Mucosa of descending colon (tissue), 3 donors: ENCODE measurements around the gene ZNF729. TPM values are rescaled to one million over a fixed set of nuclear protein-coding genes. Genes with fewer than 3 reads are reported as not detected.

Experiments used
- ATAC-seq: fragments of 200-7000 bp; cut with Tn5 transposase; one replicate; pipeline ENCODE4 v1.9.1; 2020; ENCODE audit warnings: mild to moderate bottlenecking, moderate library complexity
- DNase-seq, 3 donors: peaks; one replicate each; pipeline ENCODE4 v3.0.0-alpha.2; 2020
- H3K36me3 ChIP-seq: fragments of 200-600 bp; one replicate; pipeline ENCODE4 v1.8.0; 2021; ENCODE audit warnings: low read depth, mild to moderate bottlenecking
- H3K4me1 ChIP-seq: fragments of 200-600 bp; one replicate; pipeline ENCODE4 v1.8.0; 2021; ENCODE audit warnings: low read depth, mild to moderate bottlenecking
- H3K4me3 ChIP-seq: fragments of 200-600 bp; one replicate; pipeline ENCODE4 v1.8.0; 2021; ENCODE audit warnings: mild to moderate bottlenecking
- H3K9me3 ChIP-seq: fragments of 200-600 bp; one replicate; pipeline ENCODE4 v1.8.0; 2021; ENCODE audit warnings: mild to moderate bottlenecking
- intact Hi-C, 2 donors: fragments of 100-400 bp; cut with DNase I in 1 of 2; cut with micrococcal nuclease in 1 of 2; formaldehyde crosslinking; loops; one replicate each; pipeline versions ENCODE4 v1.11.0 to v1.11.1; 2022; cut with DNase I, micrococcal nuclease
- total RNA-seq, 3 donors: library from RNA; stranded (reverse); fragmentation: NEBNext Ultra II Directional in 2 of 3; extraction: Animal tissue kit (Norgen Biotek cat#: 25700) in 2 of 3; gene quantifications; one replicate each; pipeline versions ENCODE4 v1.2.1 to v1.2.4, GENCODE V29; 2021 to 2023
- TF ChIP-seq, protein P1 (sequence below): fragments of 200-600 bp; IDR thresholded peaks from one replicate; pipeline ENCODE4 v1.8.0; 2022; ENCODE audit warnings: antibody characterized with exemption, mild to moderate bottlenecking
- donor health status: DM: no; HTN: no; CAD: no; lungs with moderate emphysema.
- donor health status: DM: no; HTN: no; CAD: no.
- donor health status: DM: no; HTN: yes; CAD: no.

Gene ZNF729
- total RNA-seq, 3 donors from 2014 or later = not detected

DNA sequence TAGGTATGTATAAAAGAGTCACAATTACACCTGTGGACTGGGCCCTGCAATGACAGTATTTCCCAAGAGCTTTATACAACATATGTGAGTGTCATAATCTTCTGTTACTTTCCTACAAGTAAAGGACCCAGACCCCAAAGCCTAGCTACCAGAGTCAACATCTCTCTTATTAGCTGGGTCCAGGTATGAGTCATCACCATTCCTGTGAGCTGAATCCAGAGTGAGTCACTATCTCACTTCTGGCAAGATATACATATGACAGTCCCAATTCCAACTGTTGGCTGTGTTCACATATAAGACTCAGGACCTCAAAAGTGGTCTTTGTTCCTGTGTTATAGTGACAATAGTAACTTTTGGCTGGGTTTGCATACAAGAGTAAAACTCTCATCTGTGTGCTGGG lies 46.7 kb downstream of the ZNF729 start:
- H3K4me3 ChIP-seq = no peak overlapping the region
- ATAC-seq (no peak), DNase-seq (no peak)
- TF ChIP-seq, protein P1, sequence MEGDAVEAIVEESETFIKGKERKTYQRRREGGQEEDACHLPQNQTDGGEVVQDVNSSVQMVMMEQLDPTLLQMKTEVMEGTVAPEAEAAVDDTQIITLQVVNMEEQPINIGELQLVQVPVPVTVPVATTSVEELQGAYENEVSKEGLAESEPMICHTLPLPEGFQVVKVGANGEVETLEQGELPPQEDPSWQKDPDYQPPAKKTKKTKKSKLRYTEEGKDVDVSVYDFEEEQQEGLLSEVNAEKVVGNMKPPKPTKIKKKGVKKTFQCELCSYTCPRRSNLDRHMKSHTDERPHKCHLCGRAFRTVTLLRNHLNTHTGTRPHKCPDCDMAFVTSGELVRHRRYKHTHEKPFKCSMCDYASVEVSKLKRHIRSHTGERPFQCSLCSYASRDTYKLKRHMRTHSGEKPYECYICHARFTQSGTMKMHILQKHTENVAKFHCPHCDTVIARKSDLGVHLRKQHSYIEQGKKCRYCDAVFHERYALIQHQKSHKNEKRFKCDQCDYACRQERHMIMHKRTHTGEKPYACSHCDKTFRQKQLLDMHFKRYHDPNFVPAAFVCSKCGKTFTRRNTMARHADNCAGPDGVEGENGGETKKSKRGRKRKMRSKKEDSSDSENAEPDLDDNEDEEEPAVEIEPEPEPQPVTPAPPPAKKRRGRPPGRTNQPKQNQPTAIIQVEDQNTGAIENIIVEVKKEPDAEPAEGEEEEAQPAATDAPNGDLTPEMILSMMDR = no peak
- H3K9me3 ChIP-seq = peaks cover 72% of the 10 kb centered on the region
- no peaks in the 10 kb centered on the region for H3K4me1 ChIP-seq
- intact Hi-C loops = no loop called here
- no peaks in the 10 kb centered on the region for H3K36me3 ChIP-seq

DNA sequence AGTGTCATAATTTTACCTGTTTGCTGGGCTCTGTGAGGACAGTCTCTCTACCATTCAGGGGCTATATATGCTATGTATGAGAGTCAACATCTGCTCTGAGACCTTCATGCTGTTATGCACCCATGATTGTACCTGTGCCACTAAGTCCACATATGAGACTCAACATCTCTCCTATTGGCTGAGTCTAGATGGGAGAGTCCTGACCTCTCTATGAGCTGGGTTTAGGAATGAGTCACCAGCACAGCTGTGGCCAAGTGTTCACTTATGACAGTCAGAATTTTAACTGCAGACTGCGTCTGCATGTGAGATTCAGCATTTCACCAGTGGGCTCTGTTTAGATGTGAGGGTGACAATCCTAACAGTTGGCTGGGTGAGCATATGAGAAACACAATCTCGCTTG lies 49.5 kb downstream of the ZNF729 start:
- TF ChIP-seq, protein P1 = no peak
- intact Hi-C loops = no loop called here
- Histone ChIP-seq H3K4me1 (no peaks in the 10 kb centered on the region), H3K36me3 (no peaks in the 10 kb centered on the region), H3K9me3 (peaks cover 70% of the 10 kb centered on the region), H3K4me3 (no peak overlapping the region)
- no peak for ATAC-seq
- DNase-seq = no peak

DNA sequence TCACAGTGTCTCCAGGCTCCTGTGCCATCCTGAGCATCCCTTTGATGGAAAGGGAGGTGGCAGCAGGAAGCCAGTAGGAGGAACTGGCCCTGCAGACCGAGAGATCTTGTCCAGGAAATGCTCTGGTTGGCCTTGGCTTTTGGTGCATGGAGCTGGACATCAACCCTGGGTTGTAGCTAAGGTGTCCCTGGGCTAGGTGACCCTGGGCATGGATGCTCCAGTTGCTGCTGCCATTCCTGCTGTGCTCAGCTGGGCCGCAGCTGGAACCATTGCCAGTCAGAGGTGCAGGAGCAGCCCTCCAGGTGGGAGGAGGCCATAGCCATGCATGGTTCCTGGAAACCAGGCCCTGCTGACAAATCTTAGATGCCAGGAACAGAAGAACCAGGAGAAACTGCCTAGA lies 68.4 kb downstream of the ZNF729 start:
- ATAC-seq = no peak
- intact Hi-C loops = no loop called here
- Histone ChIP-seq H3K9me3 (peaks cover 69% of the 10 kb centered on the region), H3K36me3 (no peaks in the 10 kb centered on the region), H3K4me3 (no peak overlapping the region), H3K4me1 (no peaks in the 10 kb centered on the region)
- TF ChIP-seq, protein P1 = no peak
- DNase-seq = no peak

Other genes starting within 250 kb of the ZNF729 start
- 1 to 10 TPM in 2 of 3 donors, under 1 TPM in 1; 0.60 to 1.4 (median 1.0) TPM for gene ZNF257, start 234.0 kb upstream of the ZNF729 start, total RNA-seq
- 1 to 10 TPM in 1 of 3 donors, under 1 TPM in 2; 0.29 to 3.2 (median 0.39) TPM for gene ZNF676, start 89.5 kb upstream of the ZNF729 start, total RNA-seq
- 1 to 10 TPM in 1 of 3 donors, under 1 TPM in 1, not detected in 1; 0.36 to 1.1 TPM for gene ZNF98, start 135.9 kb downstream of the ZNF729 start, total RNA-seq